H1 (cell line): Measurements from ENCODE around the gene SVOPL. TPM values are rescaled to one million over a fixed set of nuclear protein-coding genes. Genes with fewer than 3 reads are reported as not detected.

Experiments
- CTCF ChIA-PET: fragments of 300-600 bp; sonication (Branson Sonifier 250); formaldehyde crosslinking; loops from one replicate; lab custom pipeline; 2021; ENCODE audit not compliant: partially characterized antibody; lab: Charles Lee
- POLR2A ChIA-PET: fragments of 300-600 bp; sonication (Branson Sonifier 250); formaldehyde crosslinking; loops from one replicate; lab custom pipeline; 2021; ENCODE audit warnings: inconsistent platforms; ENCODE audit not compliant: partially characterized antibody; lab: Charles Lee
- DNase-seq, 2 experiments: peaks; one replicate each; pipeline versions ENCODE4 v3.0.0 to v3.0.0-alpha.2; 2010 to 2022; ENCODE audit warnings: low spot score in 2 of 2, low read depth in 1 of 2, mixed read lengths in 1 of 2
- FAIRE-seq: peaks from 2 replicates; lab custom pipeline; 2011; peaks lifted over from hg19 to GRCh38; lab: Jason Lieb, UNC
- H2AFZ ChIP-seq: 2 replicates; pipeline ENCODE4 v1.8.1; 2012; ENCODE audit warnings: low read length, inconsistent platforms
- H2AK5ac ChIP-seq: 2 replicates; pipeline ENCODE4 v1.6.1; 2013; ENCODE audit warnings: low read depth, low read length
- H2BK120ac ChIP-seq: replicated peaks from 2 replicates; pipeline ENCODE3; 2013; ENCODE audit warnings: low read depth, low read length, inconsistent platforms
- H2BK12ac ChIP-seq: 2 replicates; pipeline ENCODE4 v1.6.1; 2013; ENCODE audit warnings: low read depth, low read length
- H2BK15ac ChIP-seq: 2 replicates; pipeline ENCODE4 v1.6.1; 2013; ENCODE audit warnings: low read length
- H2BK20ac ChIP-seq: 2 replicates; pipeline ENCODE4 v1.6.1; 2013; ENCODE audit warnings: low read length
- H2BK5ac ChIP-seq: 2 replicates; pipeline ENCODE4 v1.6.1; 2013; ENCODE audit warnings: low read depth, low read length
- H3K14ac ChIP-seq: 2 replicates; pipeline ENCODE4 v1.6.1; 2013; ENCODE audit warnings: inconsistent platforms; ENCODE audit not compliant: insufficient read length
- H3K18ac ChIP-seq: 2 replicates; pipeline ENCODE4 v1.6.1; 2013; ENCODE audit warnings: low read length; ENCODE audit errors: extremely low read depth
- H3K23ac ChIP-seq: 2 replicates; pipeline ENCODE4 v1.6.1; 2013; ENCODE audit warnings: inconsistent platforms; ENCODE audit not compliant: insufficient read length
- H3K23me2 ChIP-seq: 2 replicates; pipeline ENCODE4 v1.6.1; 2013; ENCODE audit warnings: low read depth, low read length
- H3K27ac ChIP-seq: 2 replicates; pipeline ENCODE4 v1.6.1; 2011; ENCODE audit warnings: low read depth, low read length, inconsistent platforms
- H3K27me3 ChIP-seq, 4 experiments: replicated peaks in 1 of 4; 1 replicate in 1 of 4; 2 replicates in 3 of 4; pipeline versions ENCODE4 v1.6.1 to v1.8.1; 2011 to 2013; ENCODE audit warnings: low read length in 3 of 4, mild to moderate bottlenecking in 3 of 4, inconsistent platforms in 2 of 4, mixed read lengths in 2 of 4, moderate library complexity in 1 of 4; ENCODE audit not compliant: control insufficient read depth in 3 of 4, insufficient read depth in 3 of 4; ENCODE audit errors: extremely low read depth in 1 of 4
- H3K36me3 ChIP-seq, 4 experiments: 2 replicates each; pipeline versions ENCODE4 v1.6.1 to v1.8.1; 2011 to 2013; ENCODE audit warnings: mild to moderate bottlenecking in 4 of 4, low read length in 3 of 4, moderate library complexity in 2 of 4, control low read depth in 1 of 4, inconsistent platforms in 1 of 4; ENCODE audit not compliant: insufficient read depth in 4 of 4, control insufficient read depth in 2 of 4
- H3K4ac ChIP-seq: replicated peaks from 2 replicates; pipeline ENCODE3; 2013; ENCODE audit warnings: low read length, low read depth, mixed read lengths, inconsistent platforms; ENCODE audit not compliant: insufficient read length
- H3K4me1 ChIP-seq, 4 experiments: replicated peaks in 1 of 4; 1 replicate in 1 of 4; 2 replicates in 3 of 4; pipeline versions ENCODE4 v1.6.1 to v1.8.1; 2011 to 2013; ENCODE audit warnings: low read length in 3 of 4, inconsistent platforms in 2 of 4, mixed read lengths in 1 of 4; ENCODE audit not compliant: insufficient read depth in 4 of 4, control insufficient read depth in 3 of 4
- H3K4me2 ChIP-seq, 2 experiments: 2 replicates each; pipeline versions ENCODE4 v1.6.1 to v1.8.1; 2011 to 2013; ENCODE audit warnings: low read depth in 2 of 2, low read length in 2 of 2, control low read depth in 1 of 2, inconsistent platforms in 1 of 2, mild to moderate bottlenecking in 1 of 2; ENCODE audit not compliant: insufficient read depth in 1 of 2
- H3K4me3 ChIP-seq, 4 experiments: fragments of 200-600, 300-600 bp in 1 of 4; sonication (generic), shearing (Covaris generic), sonication (Bioruptor Twin) in 1 of 4; 2 replicates each; pipeline versions ENCODE4 v1.5.1 to v1.8.1; 2011 to 2016; ENCODE audit warnings: low read length in 4 of 4, low read depth in 3 of 4, control low read depth in 2 of 4, inconsistent platforms in 2 of 4, mild to moderate bottlenecking in 2 of 4, mixed read lengths in 1 of 4, moderate library complexity in 1 of 4; ENCODE audit not compliant: insufficient read depth in 2 of 4; ENCODE audit errors: extremely low read depth in 1 of 4
- H3K56ac ChIP-seq: replicated peaks from 2 replicates; pipeline ENCODE3; 2013; ENCODE audit warnings: low read depth, mild to moderate bottlenecking, mixed read lengths, low read length, inconsistent platforms; ENCODE audit not compliant: insufficient read length
- H3K79me1 ChIP-seq: 2 replicates; pipeline ENCODE4 v1.6.1; 2013; ENCODE audit warnings: low read depth, low read length, control low read depth
- H3K79me2 ChIP-seq, 2 experiments: 2 replicates each; pipeline versions ENCODE4 v1.6.1 to v1.8.1; 2012 to 2013; ENCODE audit warnings: low read length in 2 of 2, mild to moderate bottlenecking in 2 of 2, inconsistent platforms in 1 of 2; ENCODE audit not compliant: insufficient read depth in 2 of 2, control insufficient read depth in 1 of 2
- H3K9ac ChIP-seq, 4 experiments: replicated peaks in 1 of 4; 1 replicate in 1 of 4; 2 replicates in 3 of 4; pipeline versions ENCODE4 v1.6.1 to v1.8.1; 2011 to 2013; ENCODE audit warnings: low read depth in 3 of 4, low read length in 3 of 4, control low read depth in 2 of 4, mild to moderate bottlenecking in 2 of 4, moderate library complexity in 2 of 4, inconsistent platforms in 1 of 4; ENCODE audit errors: extremely low read depth in 1 of 4
- H3K9me3 ChIP-seq, 2 experiments: 2 replicates each; pipeline versions ENCODE4 v1.6.1 to v1.8.1; 2012 to 2013; ENCODE audit warnings: mild to moderate bottlenecking in 2 of 2, moderate library complexity in 2 of 2, control low read depth in 1 of 2, inconsistent platforms in 1 of 2, low read depth in 1 of 2, low read length in 1 of 2, mixed read lengths in 1 of 2; ENCODE audit not compliant: insufficient read depth in 2 of 2
- H4K20me1 ChIP-seq, 2 experiments: replicated peaks in 1 of 2; 2 replicates each; pipeline versions ENCODE3 to v1.8.1; 2011 to 2013; ENCODE audit warnings: inconsistent platforms in 2 of 2, low read length in 2 of 2, mild to moderate bottlenecking in 1 of 2; ENCODE audit not compliant: insufficient read depth in 2 of 2, control insufficient read depth in 1 of 2
- H4K5ac ChIP-seq: 2 replicates; pipeline ENCODE4 v1.6.1; 2013; ENCODE audit warnings: low read length, low read depth, mixed read lengths, inconsistent platforms; ENCODE audit not compliant: insufficient read length
- H4K8ac ChIP-seq: 2 replicates; pipeline ENCODE4 v1.8.0; 2013; ENCODE audit warnings: mild to moderate bottlenecking, moderate library complexity, low read length, inconsistent platforms; ENCODE audit not compliant: insufficient read depth; ENCODE audit errors: extremely low read depth
- H4K91ac ChIP-seq: replicated peaks from 2 replicates; pipeline ENCODE3; 2013; ENCODE audit warnings: low read length, mixed read lengths, inconsistent platforms; ENCODE audit not compliant: insufficient read length
- BCL11A ChIP-seq, 2 experiments: IDR thresholded peaks; one replicate each; pipeline ENCODE4 v1.6.1; 2011; ENCODE audit warnings: low read depth in 2 of 2, low read length in 2 of 2, mild to moderate bottlenecking in 2 of 2
- CTCF ChIP-seq, 3 experiments: IDR thresholded peaks; 1 replicate in 2 of 3; 2 replicates in 1 of 3; pipeline versions ENCODE4 v1.5.1 to v1.6.1; 2011; ENCODE audit warnings: low read length in 3 of 3, mild to moderate bottlenecking in 3 of 3, inconsistent platforms in 2 of 3, low read depth in 1 of 3, moderate library complexity in 1 of 3; ENCODE audit not compliant: insufficient read depth in 1 of 3; ENCODE audit errors: control extremely low read depth in 1 of 3
- HDAC6 ChIP-seq: IDR thresholded peaks from one replicate; pipeline ENCODE4 v1.7.1; 2012; ENCODE audit warnings: low read depth, mild to moderate bottlenecking, inconsistent platforms, low read length, moderate library complexity
- JUND ChIP-seq: IDR thresholded peaks from 2 replicates; pipeline ENCODE4 v1.6.1; 2011; ENCODE audit warnings: mild to moderate bottlenecking, improper control_type of control experiment, low read length
- KDM1A ChIP-seq: fragments of 200-600, 300-600 bp; sonication (generic); IDR thresholded peaks from 2 replicates; pipeline ENCODE4 v1.7.1; 2016; ENCODE audit warnings: mild to moderate bottlenecking, low read length, borderline replicate concordance
- RFX5 ChIP-seq: IDR thresholded peaks from 2 replicates; pipeline ENCODE4 v1.6.1; 2011; ENCODE audit warnings: low read depth, low read length, improper control_type of control experiment, borderline replicate concordance
- RNF2 ChIP-seq: fragments of 200-900, 300-1000 bp; sonication (generic); IDR thresholded peaks from 2 replicates; pipeline ENCODE4 v1.7.1; 2016; ENCODE audit warnings: borderline replicate concordance, low read depth, mild to moderate bottlenecking, antibody characterized with exemption, low read length; ENCODE audit not compliant: poor library complexity, severe bottlenecking; ENCODE audit errors: missing control alignments
- SAP30 ChIP-seq: fragments of 300-600 bp; sonication (generic); IDR thresholded peaks from 2 replicates; pipeline ENCODE4 v1.7.1; 2012; ENCODE audit warnings: low read length, moderate library complexity, mild to moderate bottlenecking, inconsistent platforms; ENCODE audit not compliant: insufficient read depth, insufficient replicate concordance
- SIN3A ChIP-seq, 2 experiments: IDR thresholded peaks in 1 of 2; conservative IDR thresholded peaks in 1 of 2; 2 replicates each; pipeline ENCODE4 v1.6.1; 2011 to 2012; ENCODE audit warnings: low read length in 2 of 2, improper control_type of control experiment in 1 of 2, low read depth in 1 of 2, mild to moderate bottlenecking in 1 of 2
- SIX5 ChIP-seq: IDR thresholded peaks from 2 replicates; pipeline ENCODE4 v1.6.1; 2011; ENCODE audit warnings: mild to moderate bottlenecking, low read depth, low read length
- TEAD4 ChIP-seq: IDR thresholded peaks from 2 replicates; pipeline ENCODE4 v1.6.1; 2012; ENCODE audit warnings: low read depth, low read length, inconsistent platforms, mixed read lengths
- WGBS, 2 experiments: shearing (Covaris generic) in 1 of 2; methylation state at CpG; one replicate each; pipeline versions ENCODE4 v1.1.6 to v1.1.7; 2013 to 2015; ENCODE audit warnings: low lambda C conversion rate in 2 of 2, mixed read lengths in 2 of 2, inconsistent platforms in 1 of 2, low coverage in 1 of 2, missing lambda C conversion rate in 1 of 2; ENCODE audit not compliant: insufficient replicate concordance in 2 of 2, insufficient coverage in 1 of 2, insufficient read length in 1 of 2; ENCODE audit errors: extremely low coverage in 1 of 2, missing lambda C conversion rate in 1 of 2; 5-methylcytosine and 5-hydroxymethylcytosine counted together
- polyA plus RNA-seq, 7 experiments: library from polyadenylated mRNA; depleted of rRNA in 3 of 7; stranded (reverse) in 5 of 7; unstranded in 2 of 7; fragments of >200 nt in 5 of 7; fragments of 200-250 nt in 2 of 7; gene quantifications; 1 replicate in 5 of 7; 2 replicates in 1 of 7; 4 replicates in 1 of 7; pipeline versions ENCODE4 v1.2.1 to v1.2.3, GENCODE V29; 2011 to 2013; ENCODE audit warnings: missing spikeins in 2 of 7, mixed read lengths in 2 of 7
- total RNA-seq: library from RNA; stranded (reverse); fragmentation: NEBNext Ultra II Directional; extraction: Animal tissue kit (Norgen Biotek cat#: 25700); gene quantifications from 2 replicates; pipeline ENCODE4 v1.2.1, GENCODE V29; 2021

Gene SVOPL
- total and polyA plus RNA-seq, 2 of the 8 experiments (the other 6 are each of a cell fraction or from before 2014, with no cell fraction given) = 1.1 to 1.4 TPM

GRCh38 chr7:138579136-138579535 lies 122.0 kb downstream of the SVOPL start:
- DNase-seq = no peak
- TF ChIP-seq TEAD4 (no peak), CTCF (IDR thresholded peaks at IDR 0.05; ENCODE audit: control extremely low read depth in 1 of 3, insufficient read depth in 1 of 3, low read depth in 1 of 3, low read length in 3 of 3) (no peak), SAP30 (no peak), RNF2 (no peak), HDAC6 (no peak), RFX5 (no peak), BCL11A (IDR thresholded peaks at IDR 0.05; ENCODE audit: low read depth in 2 of 2, low read length in 2 of 2) (no peak), JUND (no peak), SIN3A (conservative IDR thresholded peaks at IDR 0.05 in 1 of 2, IDR thresholded peaks at IDR 0.05 in 1 of 2; ENCODE audit: low read depth in 1 of 2, low read length in 2 of 2) (no peak), KDM1A (no peak), SIX5 (no peak)

More at GRCh38 chr7:138579136-138579535, 122.0 kb downstream of the SVOPL start:
- Histone ChIP-seq H3K4me3 (no peak overlapping the region), H3K4ac (no peak overlapping the region), H2BK12ac (no peak overlapping the region), H3K79me1 (no peaks in the 10 kb centered on the region), H3K23ac (no peak overlapping the region), H2AFZ (no peak overlapping the region), H3K79me2 (peaks cover 0 to 5% of the 10 kb centered on the region in 2 experiments; a peak in 1 of 4 replicates), H2BK20ac (no peak overlapping the region), H4K8ac (no peak overlapping the region), H3K27ac (no peak overlapping the region), H3K18ac (no peak overlapping the region), H4K5ac (no peak overlapping the region), H3K14ac (no peak overlapping the region), H2AK5ac (no peak overlapping the region), H3K23me2 (no peaks in the 10 kb centered on the region; the same call in 1 of the 2 replicates), H3K56ac (no peak overlapping the region), H3K9me3 (no peaks in the 10 kb centered on the region), H3K27me3 (no peaks in the 10 kb centered on the region), H3K4me2 (no peak overlapping the region), H3K9ac (no peak overlapping the region), H2BK5ac (no peak overlapping the region), H2BK15ac (no peak overlapping the region), H4K20me1 (peaks cover 0 to 1% of the 10 kb centered on the region in 2 experiments), H3K36me3 (peaks cover 21 to 98% (median 66%) of the 10 kb centered on the region in 4 experiments), H2BK120ac (no peak overlapping the region), H4K91ac (no peak overlapping the region), H3K4me1 (0 out of 7 replicates have a peak, but pooled peaks cover 0 to 2% (median 0%) of the 10 kb centered on the region in 4 experiments)
- WGBS, 2 experiments = 80% methylated on average over 1 of the region's 1 CpG; no CpG with 5 or more reads in 1 of the 2 experiments
- POLR2A ChIA-PET = no interaction called here
- CTCF ChIA-PET = interaction anchor here (0.8 kb wide), 1 partner anchor 19 kb away, joined by 3 read pairs; no protein-coding TSS in a partner anchor
- no peak for FAIRE-seq
